CD4-positive, alpha-beta T cell (primary cell): ENCODE data around the gene LYPD4. TPM values are rescaled to one million over a fixed set of nuclear protein-coding genes. Genes with fewer than 3 reads are reported as not detected.

Source experiments
- ATAC-seq: fragments of 200-7000 bp; cut with Tn5 transposase; one replicate; pipeline ENCODE4 v1.10.0; 2022; ENCODE audit warnings: mild to moderate bottlenecking; ENCODE audit not compliant: poor library complexity
- CTCF ChIA-PET: fragments of 350-600 bp; sonication (Branson Sonifier 250); formaldehyde crosslinking; loops from one replicate; lab custom pipeline; 2021; ENCODE audit warnings: antibody characterized with exemption, inconsistent platforms; lab: Charles Lee
- POLR2A ChIA-PET: fragments of 350-600 bp; sonication (Branson Sonifier 250); formaldehyde crosslinking; loops from one replicate; lab custom pipeline; 2021; ENCODE audit warnings: antibody characterized with exemption, inconsistent platforms; lab: Charles Lee
- DNase-seq, 14 experiments: peaks; one replicate each; pipeline ENCODE4 v3.0.0-alpha.2; 2013 to 2020; ENCODE audit warnings: mixed read lengths in 2 of 14
- H3K27ac ChIP-seq, 2 donors: one replicate each; pipeline versions ENCODE4 v1.5.1 to v1.7.0; 2013; ENCODE audit warnings: low read length in 2 of 2, low read depth in 1 of 2, mild to moderate bottlenecking in 1 of 2
- H3K27me3 ChIP-seq, 2 experiments: 1 replicate in 1 of 2; 2 replicates in 1 of 2; pipeline versions ENCODE4 v1.6.1 to v1.7.0; 2013; ENCODE audit warnings: low read length in 2 of 2, control low read depth in 1 of 2, mild to moderate bottlenecking in 1 of 2, moderate library complexity in 1 of 2; ENCODE audit not compliant: insufficient read depth in 2 of 2, control insufficient read depth in 1 of 2
- H3K36me3 ChIP-seq: one replicate; pipeline ENCODE4 v1.6.1; 2013; ENCODE audit warnings: low read length, control low read depth; ENCODE audit not compliant: insufficient read depth
- H3K4me1 ChIP-seq: one replicate; pipeline ENCODE4 v1.6.1; 2013; ENCODE audit warnings: low read length, control low read depth; ENCODE audit not compliant: insufficient read depth
- H3K4me3 ChIP-seq: one replicate; pipeline ENCODE4 v1.5.1; 2013; ENCODE audit warnings: mild to moderate bottlenecking, low read length, moderate library complexity
- H3K9me3 ChIP-seq, 2 experiments: 1 replicate in 1 of 2; 2 replicates in 1 of 2; pipeline versions ENCODE4 v1.6.1 to v1.7.0; 2013; ENCODE audit warnings: low read length in 2 of 2, mild to moderate bottlenecking in 2 of 2, control low read depth in 1 of 2, moderate library complexity in 1 of 2; ENCODE audit not compliant: control insufficient read depth in 1 of 2, insufficient read depth in 1 of 2
- H3K27ac Mint-ChIP-seq: one replicate; pipeline ENCODE4 v1.8.0; 2020; ENCODE audit warnings: mixed read lengths
- H3K27me3 Mint-ChIP-seq: one replicate; pipeline ENCODE4 v1.8.0; 2021; ENCODE audit warnings: mixed read lengths
- H3K36me3 Mint-ChIP-seq: one replicate; pipeline ENCODE4 v1.8.0; 2021; ENCODE audit warnings: low read depth, mixed read lengths
- H3K4me1 Mint-ChIP-seq: one replicate; pipeline ENCODE4 v1.8.0; 2021; ENCODE audit warnings: low read depth, mixed read lengths
- H3K4me3 Mint-ChIP-seq: one replicate; pipeline ENCODE4 v1.8.0; 2020; ENCODE audit warnings: mild to moderate bottlenecking, mixed read lengths
- H3K9me3 Mint-ChIP-seq: one replicate; pipeline ENCODE4 v1.8.0; 2020; ENCODE audit warnings: mixed read lengths
- intact Hi-C, 2 experiments: fragments of 100-400 bp; cut with DNase I in 1 of 2; cut with micrococcal nuclease in 1 of 2; formaldehyde crosslinking; loops; one replicate each; pipeline versions ENCODE4 v1.15.1 to v1.9.0; 2023 to 2025; cut with DNase I, micrococcal nuclease
- total RNA-seq, 174 experiments: library from RNA in 2 of 174; stranded (reverse) in 2 of 174; gene quantifications; one replicate each; pipeline ENCODE4 v1.2.3 and lab custom pipeline; 2021 to 2026
- TF ChIP-seq, protein P1 (sequence below): fragments of 200-600 bp; IDR thresholded peaks from one replicate; pipeline ENCODE4 v1.8.0; 2022; ENCODE audit warnings: antibody characterized with exemption, mild to moderate bottlenecking

Gene LYPD4
- total RNA-seq, 2 experiments from 2014 or later = not detected

DNA sequence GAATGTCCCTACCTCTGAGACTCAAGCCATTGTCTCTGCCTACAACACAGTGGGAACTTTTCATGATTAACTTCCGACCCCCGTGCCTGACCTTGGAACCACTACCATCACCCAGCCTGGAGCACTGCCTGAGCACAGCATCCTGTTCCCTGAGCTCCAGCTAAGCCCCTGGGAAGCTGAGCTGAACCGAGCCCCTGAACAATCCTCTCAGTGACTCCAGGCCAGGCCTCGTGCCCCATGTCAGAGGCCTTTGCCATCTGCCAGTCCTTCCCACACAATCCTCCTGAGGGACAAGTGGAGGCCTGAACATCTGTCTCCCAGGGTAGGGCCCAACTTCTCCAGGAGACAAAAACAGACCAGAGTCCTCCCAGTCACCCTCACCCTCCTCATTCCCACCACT is 30.6 kb downstream of the LYPD4 start:
- POLR2A ChIA-PET = no interaction called here
- H3K27me3 Mint-ChIP-seq = peaks cover 5% of the 10 kb centered on the region

DNA sequence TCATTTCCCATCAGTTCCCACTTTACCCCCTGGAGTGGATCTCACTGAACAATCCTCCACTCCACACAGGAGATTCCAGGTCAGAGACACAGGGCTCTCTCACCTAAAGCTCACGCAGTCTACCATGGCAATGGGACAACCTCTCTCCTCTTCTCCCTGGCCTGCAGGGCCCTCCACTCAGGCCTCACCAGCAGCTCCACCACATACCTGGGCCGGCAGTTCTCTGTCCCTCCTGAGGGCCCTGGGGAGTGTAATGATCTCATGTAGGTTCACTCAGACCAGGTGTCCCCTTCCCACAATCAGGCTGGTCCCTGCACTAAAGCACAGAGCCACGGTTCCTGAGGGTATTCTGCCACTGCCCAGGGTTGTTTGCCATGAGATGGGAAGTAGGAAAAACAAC is 32.5 kb downstream of the LYPD4 start:
- H3K27me3 Mint-ChIP-seq = peaks cover 14% of the 10 kb centered on the region
- no peak overlapping the region for H3K4me3 Mint-ChIP-seq
- Histone ChIP-seq H3K9me3 (no peaks in the 10 kb centered on the region), H3K4me3 (no peak overlapping the region), H3K27me3 (peaks cover 4 to 16% of the 10 kb centered on the region in 2 experiments), H3K4me1 (peaks cover 12% of the 10 kb centered on the region), H3K27ac (no peak overlapping the region), H3K36me3 (no peaks in the 10 kb centered on the region)
- ATAC-seq = no peak
- H3K27ac Mint-ChIP-seq = no peak overlapping the region
- DNase-seq = no peak
- H3K4me1 Mint-ChIP-seq = peaks cover 12% of the 10 kb centered on the region
- TF ChIP-seq, protein P1, sequence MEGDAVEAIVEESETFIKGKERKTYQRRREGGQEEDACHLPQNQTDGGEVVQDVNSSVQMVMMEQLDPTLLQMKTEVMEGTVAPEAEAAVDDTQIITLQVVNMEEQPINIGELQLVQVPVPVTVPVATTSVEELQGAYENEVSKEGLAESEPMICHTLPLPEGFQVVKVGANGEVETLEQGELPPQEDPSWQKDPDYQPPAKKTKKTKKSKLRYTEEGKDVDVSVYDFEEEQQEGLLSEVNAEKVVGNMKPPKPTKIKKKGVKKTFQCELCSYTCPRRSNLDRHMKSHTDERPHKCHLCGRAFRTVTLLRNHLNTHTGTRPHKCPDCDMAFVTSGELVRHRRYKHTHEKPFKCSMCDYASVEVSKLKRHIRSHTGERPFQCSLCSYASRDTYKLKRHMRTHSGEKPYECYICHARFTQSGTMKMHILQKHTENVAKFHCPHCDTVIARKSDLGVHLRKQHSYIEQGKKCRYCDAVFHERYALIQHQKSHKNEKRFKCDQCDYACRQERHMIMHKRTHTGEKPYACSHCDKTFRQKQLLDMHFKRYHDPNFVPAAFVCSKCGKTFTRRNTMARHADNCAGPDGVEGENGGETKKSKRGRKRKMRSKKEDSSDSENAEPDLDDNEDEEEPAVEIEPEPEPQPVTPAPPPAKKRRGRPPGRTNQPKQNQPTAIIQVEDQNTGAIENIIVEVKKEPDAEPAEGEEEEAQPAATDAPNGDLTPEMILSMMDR = no peak
- H3K9me3 Mint-ChIP-seq = no peaks in the 10 kb centered on the region
- H3K36me3 Mint-ChIP-seq = no peaks in the 10 kb centered on the region
- ChIA-PET CTCF (no interaction called here), POLR2A (no interaction called here)
- intact Hi-C loops = no loop called here

More for the DNA sequence above, 30.6 kb downstream of the LYPD4 start:
- CTCF ChIA-PET = no interaction called here
- TF ChIP-seq, protein P1 = no peak
- Histone ChIP-seq H3K4me3 (no peak overlapping the region), H3K27ac (no peak overlapping the region), H3K9me3 (no peaks in the 10 kb centered on the region), H3K36me3 (no peaks in the 10 kb centered on the region), H3K4me1 (peaks cover 12% of the 10 kb centered on the region), H3K27me3 (peaks cover under 1 to 16% of the 10 kb centered on the region in 2 experiments)
- H3K36me3 Mint-ChIP-seq = no peaks in the 10 kb centered on the region
- intact Hi-C loops = no loop called here
- H3K4me1 Mint-ChIP-seq = peaks cover 12% of the 10 kb centered on the region
- no peaks in the 10 kb centered on the region for H3K9me3 Mint-ChIP-seq
- no peak overlapping the region for H3K4me3 Mint-ChIP-seq
- DNase-seq (no peak), ATAC-seq (no peak)
- no peak overlapping the region for H3K27ac Mint-ChIP-seq

DNA sequence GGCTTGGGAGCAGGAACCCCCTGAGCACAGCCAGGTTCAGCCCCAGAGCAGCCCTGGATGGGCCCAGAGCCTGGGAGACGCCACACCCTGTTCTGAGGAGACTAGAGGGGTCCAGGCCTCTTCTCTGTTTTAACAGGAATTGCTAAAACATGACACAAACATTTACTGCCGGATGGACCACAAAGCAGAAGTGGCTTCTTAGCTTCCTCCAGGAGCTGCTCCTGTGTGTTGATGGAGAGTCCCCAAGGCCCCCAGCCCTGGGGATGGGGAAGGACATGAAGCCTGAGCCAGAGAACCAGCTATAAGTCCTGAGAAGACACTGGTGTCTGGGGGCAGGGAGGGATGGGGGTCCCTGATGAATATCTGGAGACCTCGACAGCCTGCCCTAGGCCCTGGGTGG is 33.4 kb downstream of the LYPD4 start:
- Histone ChIP-seq H3K27me3 (peaks cover 4 to 16% of the 10 kb centered on the region in 2 experiments), H3K27ac (no peak overlapping the region), H3K4me1 (peaks cover 12% of the 10 kb centered on the region), H3K36me3 (no peaks in the 10 kb centered on the region), H3K4me3 (no peak overlapping the region), H3K9me3 (no peaks in the 10 kb centered on the region)
- ChIA-PET CTCF (no interaction called here), POLR2A (no interaction called here)
- Mint-ChIP-seq H3K36me3 (no peaks in the 10 kb centered on the region), H3K9me3 (no peaks in the 10 kb centered on the region), H3K27me3 (peaks cover 14% of the 10 kb centered on the region), H3K4me3 (no peak overlapping the region), H3K27ac (no peak overlapping the region), H3K4me1 (peaks cover 12% of the 10 kb centered on the region)
- no peak for ATAC-seq
- TF ChIP-seq, protein P1 = no peak
- peak in 2 of 14 experiments; percentile 56 to 57 for DNase-seq
- intact Hi-C loops = no loop called here
